HG03457 (cell line): ENCODE results near the gene NOC4L.

ENCODE experiments used
- ATAC-seq: cut with Tn5 transposase; IDR thresholded peaks from one replicate; pipeline ENCODE4 v1.9.1; 2021; ENCODE audit warnings: moderate number of reproducible peaks; ENCODE audit not compliant: unreplicated experiment

The NOC4L gene

GRCh38 chr12:132196038-132196872 lies 52.0 kb downstream of the NOC4L start:
- no peak for ATAC-seq

DNA sequence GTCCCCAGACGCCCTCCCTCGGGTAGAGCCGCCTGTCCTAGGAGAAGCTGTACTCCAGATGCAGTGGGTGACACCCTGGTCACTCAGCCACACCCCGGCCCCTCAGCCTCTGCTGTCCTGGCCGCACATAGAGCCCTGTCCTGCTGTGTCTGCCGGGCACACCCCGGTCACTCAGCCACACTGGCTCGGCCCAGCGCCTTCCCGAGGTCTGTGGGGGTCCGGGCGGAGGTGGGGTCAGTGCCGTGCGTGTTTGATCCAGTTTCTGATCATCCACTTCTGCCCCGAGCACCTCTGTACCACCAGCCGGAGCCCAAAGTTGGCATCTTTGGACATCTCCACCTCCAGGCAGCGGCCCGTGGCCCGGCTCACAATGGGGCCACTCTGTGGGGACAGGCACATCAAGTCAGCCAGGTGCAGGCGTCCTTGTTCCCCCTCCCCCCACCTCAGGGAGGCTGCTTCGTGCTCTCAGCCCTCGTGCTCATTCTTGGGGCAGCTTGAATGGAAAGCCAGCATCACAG lies 52.7 kb downstream of the NOC4L start:
- no peak for ATAC-seq

DNA sequence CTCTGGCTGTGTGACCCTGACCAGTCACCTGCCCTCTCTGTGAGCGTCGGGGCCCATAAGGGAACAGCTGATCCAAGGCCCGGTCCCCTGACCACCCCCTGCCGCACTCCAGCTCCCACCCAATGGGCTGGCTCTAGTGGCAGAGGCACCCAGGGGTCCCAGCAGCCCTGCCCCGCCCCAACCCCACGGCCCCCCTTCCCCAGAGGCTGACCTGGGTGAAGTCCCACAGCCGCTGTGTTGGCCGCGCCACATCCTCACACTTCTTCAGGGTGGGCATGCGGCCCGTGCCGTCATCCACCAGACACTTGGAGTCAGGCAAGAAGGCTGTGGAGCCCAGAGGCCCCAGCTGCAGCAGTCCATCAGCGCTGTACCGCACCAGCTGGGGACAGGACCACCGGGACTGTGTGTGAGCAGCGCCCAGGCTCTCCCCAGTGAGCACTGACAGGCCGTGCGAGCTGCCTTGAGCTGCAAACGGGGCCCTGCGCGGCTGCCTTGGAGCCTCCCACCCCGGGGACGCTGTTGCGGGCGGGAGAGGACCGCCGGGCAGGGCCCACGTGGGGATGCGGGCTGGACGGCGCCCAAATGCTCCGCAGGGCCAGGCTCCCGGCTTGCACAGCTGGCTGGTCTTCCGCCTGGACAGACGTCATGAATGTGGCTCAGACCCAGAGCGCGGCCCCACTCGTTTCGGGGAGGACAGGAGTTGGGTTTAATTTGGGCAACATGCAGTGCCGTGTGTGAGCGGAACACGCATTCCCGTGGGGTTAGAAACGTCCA lies 53.5 kb downstream of the NOC4L start:
- no peak for ATAC-seq

DNA sequence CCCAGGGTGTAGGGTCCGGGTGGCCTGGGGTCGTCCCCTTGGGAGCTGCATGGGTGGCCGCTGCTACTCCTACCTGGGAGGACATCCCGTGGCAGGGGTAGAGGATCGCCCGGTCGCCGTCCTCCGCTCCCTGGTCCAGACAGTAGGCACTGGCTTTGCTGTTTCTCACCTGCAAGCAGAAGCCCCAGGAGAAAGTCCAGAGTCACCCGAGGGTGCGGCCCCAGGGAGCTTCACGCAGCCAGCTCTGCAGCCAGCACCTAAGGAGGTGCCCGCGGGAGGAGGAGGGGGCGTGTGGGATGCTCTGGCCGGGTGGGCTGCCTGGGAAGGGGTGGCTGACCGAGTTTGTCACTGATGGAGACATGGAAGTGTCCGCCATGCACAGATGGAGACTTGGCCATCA lies 54.8 kb downstream of the NOC4L start:
- no peak for ATAC-seq

GRCh38 chr12:132199526-132200319 lies 55.5 kb downstream of the NOC4L start:
- ATAC-seq = no peak

- ATAC-seq = no peak
These were observed 56.5 kb downstream of the NOC4L start for GRCh38 chr12:132200800-132201199.

GRCh38 chr12:132201391-132202120 lies 57.3 kb downstream of the NOC4L start:
- no peak for ATAC-seq
